HepG2 (cell line): ENCODE results near the gene FGF18.

Experiments used
- BCL6 ChIP-seq: IDR thresholded peaks from 2 replicates; pipeline ENCODE4 v1.6.1; 2016; ENCODE audit warnings: missing genetic modification reagents, missing compliant biosample characterization
- CHD4 ChIP-seq: fragments of 200-600 bp; sonication (generic); IDR thresholded peaks from 2 replicates; pipeline ENCODE4 v1.7.0; 2017; ENCODE audit warnings: mild to moderate bottlenecking, low read length, borderline replicate concordance
- EP300 ChIP-seq, 3 experiments: sonication (generic) in 1 of 3; formaldehyde crosslinking in 1 of 3; IDR thresholded peaks; 2 replicates each; pipeline versions ENCODE4 v1.5.1 to v1.6.1; 2011 to 2020; ENCODE audit warnings: low read depth in 2 of 3, low read length in 2 of 3, borderline replicate concordance in 1 of 3, improper control_type of control experiment in 1 of 3, mild to moderate bottlenecking in 1 of 3, missing genetic modification reagents in 1 of 3, moderate library complexity in 1 of 3
- EZH2 ChIP-seq: conservative IDR thresholded peaks from 2 replicates; pipeline ENCODE4 v1.6.1; 2012; ENCODE audit warnings: mild to moderate bottlenecking, low read depth, low read length, moderate library complexity
- HOXD1 ChIP-seq: sonication (generic); formaldehyde crosslinking; IDR thresholded peaks from 2 replicates; pipeline ENCODE4 v1.5.0; 2020; ENCODE audit warnings: missing genetic modification reagents
- JUN ChIP-seq: sonication (generic); formaldehyde crosslinking; IDR thresholded peaks from 2 replicates; pipeline ENCODE4 v1.4.0; 2020; ENCODE audit warnings: mild to moderate bottlenecking, missing genetic modification reagents
- MAF1 ChIP-seq: sonication (generic); formaldehyde crosslinking; IDR thresholded peaks from 2 replicates; pipeline ENCODE4 v1.5.0; 2020; ENCODE audit warnings: missing genetic modification reagents, borderline replicate concordance
- TF ChIP-seq, protein P1 (sequence below): sonication (generic); formaldehyde crosslinking; IDR thresholded peaks from 2 replicates; pipeline ENCODE4 v1.4.0; 2020; ENCODE audit warnings: missing genetic modification reagents
- TF ChIP-seq, protein P2 (sequence below): sonication (generic); formaldehyde crosslinking; IDR thresholded peaks from 2 replicates; pipeline ENCODE4 v1.5.1; 2020; ENCODE audit warnings: mild to moderate bottlenecking, missing genetic modification reagents, moderate library complexity
- TF ChIP-seq, protein P3 (sequence below): sonication (generic); formaldehyde crosslinking; IDR thresholded peaks from 2 replicates; pipeline ENCODE4 v1.4.0; 2020; ENCODE audit warnings: missing genetic modification reagents
- TF ChIP-seq, protein P4 (sequence below): sonication (generic); formaldehyde crosslinking; IDR thresholded peaks from 2 replicates; pipeline ENCODE4 v1.5.0; 2020; ENCODE audit warnings: mild to moderate bottlenecking, missing genetic modification reagents, borderline replicate concordance
- TF ChIP-seq, protein P5 (sequence below), 2 experiments: sonication (generic) in 1 of 2; formaldehyde crosslinking in 1 of 2; IDR thresholded peaks; 2 replicates each; pipeline versions ENCODE4 v1.5.1 to v1.6.1; 2011 to 2020; ENCODE audit warnings: borderline replicate concordance in 1 of 2, low read depth in 1 of 2, low read length in 1 of 2, mild to moderate bottlenecking in 1 of 2, missing genetic modification reagents in 1 of 2, moderate library complexity in 1 of 2

DNA sequence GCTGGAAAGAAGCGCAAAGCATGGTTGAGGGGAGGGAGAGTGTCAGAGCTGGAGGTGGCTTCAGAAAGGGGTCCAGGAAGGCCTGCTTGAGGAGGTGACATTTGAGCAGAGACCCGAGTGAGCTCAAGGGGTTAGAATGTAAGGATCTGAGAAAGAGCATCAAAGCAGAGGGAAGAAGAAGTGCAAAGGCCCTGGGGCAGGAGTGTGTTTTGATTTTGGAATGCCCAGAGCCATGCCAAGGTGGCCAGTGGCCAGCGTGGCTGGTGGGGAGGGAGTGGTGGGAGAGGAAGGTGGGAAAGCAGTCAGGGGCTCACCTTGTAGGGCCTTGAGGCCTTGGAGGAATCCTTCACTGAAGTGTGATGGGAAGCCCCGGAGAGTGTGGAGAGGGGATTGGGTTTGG is 15.4 kb downstream of the FGF18 start:
- TF ChIP-seq, protein P1, sequence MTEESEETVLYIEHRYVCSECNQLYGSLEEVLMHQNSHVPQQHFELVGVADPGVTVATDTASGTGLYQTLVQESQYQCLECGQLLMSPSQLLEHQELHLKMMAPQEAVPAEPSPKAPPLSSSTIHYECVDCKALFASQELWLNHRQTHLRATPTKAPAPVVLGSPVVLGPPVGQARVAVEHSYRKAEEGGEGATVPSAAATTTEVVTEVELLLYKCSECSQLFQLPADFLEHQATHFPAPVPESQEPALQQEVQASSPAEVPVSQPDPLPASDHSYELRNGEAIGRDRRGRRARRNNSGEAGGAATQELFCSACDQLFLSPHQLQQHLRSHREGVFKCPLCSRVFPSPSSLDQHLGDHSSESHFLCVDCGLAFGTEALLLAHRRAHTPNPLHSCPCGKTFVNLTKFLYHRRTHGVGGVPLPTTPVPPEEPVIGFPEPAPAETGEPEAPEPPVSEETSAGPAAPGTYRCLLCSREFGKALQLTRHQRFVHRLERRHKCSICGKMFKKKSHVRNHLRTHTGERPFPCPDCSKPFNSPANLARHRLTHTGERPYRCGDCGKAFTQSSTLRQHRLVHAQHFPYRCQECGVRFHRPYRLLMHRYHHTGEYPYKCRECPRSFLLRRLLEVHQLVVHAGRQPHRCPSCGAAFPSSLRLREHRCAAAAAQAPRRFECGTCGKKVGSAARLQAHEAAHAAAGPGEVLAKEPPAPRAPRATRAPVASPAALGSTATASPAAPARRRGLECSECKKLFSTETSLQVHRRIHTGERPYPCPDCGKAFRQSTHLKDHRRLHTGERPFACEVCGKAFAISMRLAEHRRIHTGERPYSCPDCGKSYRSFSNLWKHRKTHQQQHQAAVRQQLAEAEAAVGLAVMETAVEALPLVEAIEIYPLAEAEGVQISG (CRISPR knock-in tag) = no peak
- TF ChIP-seq BCL6 (no peak), HOXD1 (no peak), CHD4 (no peak), MAF1 (no peak), EZH2 (no peak), JUN (CRISPR knock-in tag) (no peak), EP300 (IDR thresholded peaks at IDR 0.05; ENCODE audit: low read depth in 2 of 2, low read length in 2 of 2) (no peak), EP300 (CRISPR knock-in tag; IDR thresholded peaks at IDR 0.05; ENCODE audit: borderline replicate concordance) (no peak)
- TF ChIP-seq, protein P2, sequence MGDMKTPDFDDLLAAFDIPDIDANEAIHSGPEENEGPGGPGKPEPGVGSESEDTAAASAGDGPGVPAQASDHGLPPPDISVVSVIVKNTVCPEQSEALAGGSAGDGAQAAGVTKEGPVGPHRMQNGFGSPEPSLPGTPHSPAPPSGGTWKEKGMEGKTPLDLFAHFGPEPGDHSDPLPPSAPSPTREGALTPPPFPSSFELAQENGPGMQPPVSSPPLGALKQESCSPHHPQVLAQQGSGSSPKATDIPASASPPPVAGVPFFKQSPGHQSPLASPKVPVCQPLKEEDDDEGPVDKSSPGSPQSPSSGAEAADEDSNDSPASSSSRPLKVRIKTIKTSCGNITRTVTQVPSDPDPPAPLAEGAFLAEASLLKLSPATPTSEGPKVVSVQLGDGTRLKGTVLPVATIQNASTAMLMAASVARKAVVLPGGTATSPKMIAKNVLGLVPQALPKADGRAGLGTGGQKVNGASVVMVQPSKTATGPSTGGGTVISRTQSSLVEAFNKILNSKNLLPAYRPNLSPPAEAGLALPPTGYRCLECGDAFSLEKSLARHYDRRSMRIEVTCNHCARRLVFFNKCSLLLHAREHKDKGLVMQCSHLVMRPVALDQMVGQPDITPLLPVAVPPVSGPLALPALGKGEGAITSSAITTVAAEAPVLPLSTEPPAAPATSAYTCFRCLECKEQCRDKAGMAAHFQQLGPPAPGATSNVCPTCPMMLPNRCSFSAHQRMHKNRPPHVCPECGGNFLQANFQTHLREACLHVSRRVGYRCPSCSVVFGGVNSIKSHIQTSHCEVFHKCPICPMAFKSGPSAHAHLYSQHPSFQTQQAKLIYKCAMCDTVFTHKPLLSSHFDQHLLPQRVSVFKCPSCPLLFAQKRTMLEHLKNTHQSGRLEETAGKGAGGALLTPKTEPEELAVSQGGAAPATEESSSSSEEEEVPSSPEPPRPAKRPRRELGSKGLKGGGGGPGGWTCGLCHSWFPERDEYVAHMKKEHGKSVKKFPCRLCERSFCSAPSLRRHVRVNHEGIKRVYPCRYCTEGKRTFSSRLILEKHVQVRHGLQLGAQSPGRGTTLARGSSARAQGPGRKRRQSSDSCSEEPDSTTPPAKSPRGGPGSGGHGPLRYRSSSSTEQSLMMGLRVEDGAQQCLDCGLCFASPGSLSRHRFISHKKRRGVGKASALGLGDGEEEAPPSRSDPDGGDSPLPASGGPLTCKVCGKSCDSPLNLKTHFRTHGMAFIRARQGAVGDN (CRISPR knock-in tag) = no peak
- TF ChIP-seq, protein P3, sequence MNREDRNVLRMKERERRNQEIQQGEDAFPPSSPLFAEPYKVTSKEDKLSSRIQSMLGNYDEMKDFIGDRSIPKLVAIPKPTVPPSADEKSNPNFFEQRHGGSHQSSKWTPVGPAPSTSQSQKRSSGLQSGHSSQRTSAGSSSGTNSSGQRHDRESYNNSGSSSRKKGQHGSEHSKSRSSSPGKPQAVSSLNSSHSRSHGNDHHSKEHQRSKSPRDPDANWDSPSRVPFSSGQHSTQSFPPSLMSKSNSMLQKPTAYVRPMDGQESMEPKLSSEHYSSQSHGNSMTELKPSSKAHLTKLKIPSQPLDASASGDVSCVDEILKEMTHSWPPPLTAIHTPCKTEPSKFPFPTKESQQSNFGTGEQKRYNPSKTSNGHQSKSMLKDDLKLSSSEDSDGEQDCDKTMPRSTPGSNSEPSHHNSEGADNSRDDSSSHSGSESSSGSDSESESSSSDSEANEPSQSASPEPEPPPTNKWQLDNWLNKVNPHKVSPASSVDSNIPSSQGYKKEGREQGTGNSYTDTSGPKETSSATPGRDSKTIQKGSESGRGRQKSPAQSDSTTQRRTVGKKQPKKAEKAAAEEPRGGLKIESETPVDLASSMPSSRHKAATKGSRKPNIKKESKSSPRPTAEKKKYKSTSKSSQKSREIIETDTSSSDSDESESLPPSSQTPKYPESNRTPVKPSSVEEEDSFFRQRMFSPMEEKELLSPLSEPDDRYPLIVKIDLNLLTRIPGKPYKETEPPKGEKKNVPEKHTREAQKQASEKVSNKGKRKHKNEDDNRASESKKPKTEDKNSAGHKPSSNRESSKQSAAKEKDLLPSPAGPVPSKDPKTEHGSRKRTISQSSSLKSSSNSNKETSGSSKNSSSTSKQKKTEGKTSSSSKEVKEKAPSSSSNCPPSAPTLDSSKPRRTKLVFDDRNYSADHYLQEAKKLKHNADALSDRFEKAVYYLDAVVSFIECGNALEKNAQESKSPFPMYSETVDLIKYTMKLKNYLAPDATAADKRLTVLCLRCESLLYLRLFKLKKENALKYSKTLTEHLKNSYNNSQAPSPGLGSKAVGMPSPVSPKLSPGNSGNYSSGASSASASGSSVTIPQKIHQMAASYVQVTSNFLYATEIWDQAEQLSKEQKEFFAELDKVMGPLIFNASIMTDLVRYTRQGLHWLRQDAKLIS (CRISPR knock-in tag) = no peak
- TF ChIP-seq, protein P4, sequence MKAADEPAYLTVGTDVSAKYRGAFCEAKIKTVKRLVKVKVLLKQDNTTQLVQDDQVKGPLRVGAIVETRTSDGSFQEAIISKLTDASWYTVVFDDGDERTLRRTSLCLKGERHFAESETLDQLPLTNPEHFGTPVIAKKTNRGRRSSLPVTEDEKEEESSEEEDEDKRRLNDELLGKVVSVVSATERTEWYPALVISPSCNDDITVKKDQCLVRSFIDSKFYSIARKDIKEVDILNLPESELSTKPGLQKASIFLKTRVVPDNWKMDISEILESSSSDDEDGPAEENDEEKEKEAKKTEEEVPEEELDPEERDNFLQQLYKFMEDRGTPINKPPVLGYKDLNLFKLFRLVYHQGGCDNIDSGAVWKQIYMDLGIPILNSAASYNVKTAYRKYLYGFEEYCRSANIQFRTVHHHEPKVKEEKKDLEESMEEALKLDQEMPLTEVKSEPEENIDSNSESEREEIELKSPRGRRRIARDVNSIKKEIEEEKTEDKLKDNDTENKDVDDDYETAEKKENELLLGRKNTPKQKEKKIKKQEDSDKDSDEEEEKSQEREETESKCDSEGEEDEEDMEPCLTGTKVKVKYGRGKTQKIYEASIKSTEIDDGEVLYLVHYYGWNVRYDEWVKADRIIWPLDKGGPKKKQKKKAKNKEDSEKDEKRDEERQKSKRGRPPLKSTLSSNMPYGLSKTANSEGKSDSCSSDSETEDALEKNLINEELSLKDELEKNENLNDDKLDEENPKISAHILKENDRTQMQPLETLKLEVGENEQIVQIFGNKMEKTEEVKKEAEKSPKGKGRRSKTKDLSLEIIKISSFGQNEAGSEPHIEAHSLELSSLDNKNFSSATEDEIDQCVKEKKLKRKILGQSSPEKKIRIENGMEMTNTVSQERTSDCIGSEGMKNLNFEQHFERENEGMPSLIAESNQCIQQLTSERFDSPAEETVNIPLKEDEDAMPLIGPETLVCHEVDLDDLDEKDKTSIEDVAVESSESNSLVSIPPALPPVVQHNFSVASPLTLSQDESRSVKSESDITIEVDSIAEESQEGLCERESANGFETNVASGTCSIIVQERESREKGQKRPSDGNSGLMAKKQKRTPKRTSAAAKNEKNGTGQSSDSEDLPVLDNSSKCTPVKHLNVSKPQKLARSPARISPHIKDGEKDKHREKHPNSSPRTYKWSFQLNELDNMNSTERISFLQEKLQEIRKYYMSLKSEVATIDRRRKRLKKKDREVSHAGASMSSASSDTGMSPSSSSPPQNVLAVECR (CRISPR knock-in tag) = no peak
- TF ChIP-seq, protein P5, sequence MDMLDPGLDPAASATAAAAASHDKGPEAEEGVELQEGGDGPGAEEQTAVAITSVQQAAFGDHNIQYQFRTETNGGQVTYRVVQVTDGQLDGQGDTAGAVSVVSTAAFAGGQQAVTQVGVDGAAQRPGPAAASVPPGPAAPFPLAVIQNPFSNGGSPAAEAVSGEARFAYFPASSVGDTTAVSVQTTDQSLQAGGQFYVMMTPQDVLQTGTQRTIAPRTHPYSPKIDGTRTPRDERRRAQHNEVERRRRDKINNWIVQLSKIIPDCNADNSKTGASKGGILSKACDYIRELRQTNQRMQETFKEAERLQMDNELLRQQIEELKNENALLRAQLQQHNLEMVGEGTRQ (IDR thresholded peaks at IDR 0.05; ENCODE audit: low read depth, low read length) = no peak
- TF ChIP-seq, protein P5 (CRISPR knock-in tag; IDR thresholded peaks at IDR 0.05; ENCODE audit: borderline replicate concordance) = no peak
